H1 (cell line): ENCODE results near the gene NELL2. TPM values are rescaled to one million over a fixed set of nuclear protein-coding genes. Genes with fewer than 3 reads are reported as not detected.

Experiments
- CTCF ChIA-PET: fragments of 300-600 bp; sonication (Branson Sonifier 250); formaldehyde crosslinking; loops from one replicate; lab custom pipeline; 2021; ENCODE audit not compliant: partially characterized antibody; lab: Charles Lee
- POLR2A ChIA-PET: fragments of 300-600 bp; sonication (Branson Sonifier 250); formaldehyde crosslinking; loops from one replicate; lab custom pipeline; 2021; ENCODE audit warnings: inconsistent platforms; ENCODE audit not compliant: partially characterized antibody; lab: Charles Lee
- DNase-seq, 2 experiments: peaks; one replicate each; pipeline versions ENCODE4 v3.0.0 to v3.0.0-alpha.2; 2010 to 2022; ENCODE audit warnings: low spot score in 2 of 2, low read depth in 1 of 2, mixed read lengths in 1 of 2
- FAIRE-seq: peaks from 2 replicates; lab custom pipeline; 2011; peaks lifted over from hg19 to GRCh38; lab: Jason Lieb, UNC
- H2AFZ ChIP-seq: 2 replicates; pipeline ENCODE4 v1.8.1; 2012; ENCODE audit warnings: low read length, inconsistent platforms
- H2AK5ac ChIP-seq: 2 replicates; pipeline ENCODE4 v1.6.1; 2013; ENCODE audit warnings: low read depth, low read length
- H2BK120ac ChIP-seq: replicated peaks from 2 replicates; pipeline ENCODE3; 2013; ENCODE audit warnings: low read depth, low read length, inconsistent platforms
- H2BK12ac ChIP-seq: 2 replicates; pipeline ENCODE4 v1.6.1; 2013; ENCODE audit warnings: low read depth, low read length
- H2BK15ac ChIP-seq: 2 replicates; pipeline ENCODE4 v1.6.1; 2013; ENCODE audit warnings: low read length
- H2BK20ac ChIP-seq: 2 replicates; pipeline ENCODE4 v1.6.1; 2013; ENCODE audit warnings: low read length
- H2BK5ac ChIP-seq: 2 replicates; pipeline ENCODE4 v1.6.1; 2013; ENCODE audit warnings: low read depth, low read length
- H3K14ac ChIP-seq: 2 replicates; pipeline ENCODE4 v1.6.1; 2013; ENCODE audit warnings: inconsistent platforms; ENCODE audit not compliant: insufficient read length
- H3K18ac ChIP-seq: 2 replicates; pipeline ENCODE4 v1.6.1; 2013; ENCODE audit warnings: low read length; ENCODE audit errors: extremely low read depth
- H3K23ac ChIP-seq: 2 replicates; pipeline ENCODE4 v1.6.1; 2013; ENCODE audit warnings: inconsistent platforms; ENCODE audit not compliant: insufficient read length
- H3K23me2 ChIP-seq: 2 replicates; pipeline ENCODE4 v1.6.1; 2013; ENCODE audit warnings: low read depth, low read length
- H3K27ac ChIP-seq: 2 replicates; pipeline ENCODE4 v1.6.1; 2011; ENCODE audit warnings: low read depth, low read length, inconsistent platforms
- H3K27me3 ChIP-seq, 4 experiments: replicated peaks in 1 of 4; 1 replicate in 1 of 4; 2 replicates in 3 of 4; pipeline versions ENCODE4 v1.6.1 to v1.8.1; 2011 to 2013; ENCODE audit warnings: low read length in 3 of 4, mild to moderate bottlenecking in 3 of 4, inconsistent platforms in 2 of 4, mixed read lengths in 2 of 4, moderate library complexity in 1 of 4; ENCODE audit not compliant: control insufficient read depth in 3 of 4, insufficient read depth in 3 of 4; ENCODE audit errors: extremely low read depth in 1 of 4
- H3K36me3 ChIP-seq, 4 experiments: 2 replicates each; pipeline versions ENCODE4 v1.6.1 to v1.8.1; 2011 to 2013; ENCODE audit warnings: mild to moderate bottlenecking in 4 of 4, low read length in 3 of 4, moderate library complexity in 2 of 4, control low read depth in 1 of 4, inconsistent platforms in 1 of 4; ENCODE audit not compliant: insufficient read depth in 4 of 4, control insufficient read depth in 2 of 4
- H3K4ac ChIP-seq: replicated peaks from 2 replicates; pipeline ENCODE3; 2013; ENCODE audit warnings: low read length, low read depth, mixed read lengths, inconsistent platforms; ENCODE audit not compliant: insufficient read length
- H3K4me1 ChIP-seq, 4 experiments: replicated peaks in 1 of 4; 1 replicate in 1 of 4; 2 replicates in 3 of 4; pipeline versions ENCODE4 v1.6.1 to v1.8.1; 2011 to 2013; ENCODE audit warnings: low read length in 3 of 4, inconsistent platforms in 2 of 4, mixed read lengths in 1 of 4; ENCODE audit not compliant: insufficient read depth in 4 of 4, control insufficient read depth in 3 of 4
- H3K4me2 ChIP-seq, 2 experiments: 2 replicates each; pipeline versions ENCODE4 v1.6.1 to v1.8.1; 2011 to 2013; ENCODE audit warnings: low read depth in 2 of 2, low read length in 2 of 2, control low read depth in 1 of 2, inconsistent platforms in 1 of 2, mild to moderate bottlenecking in 1 of 2; ENCODE audit not compliant: insufficient read depth in 1 of 2
- H3K4me3 ChIP-seq, 4 experiments: fragments of 200-600, 300-600 bp in 1 of 4; sonication (generic), shearing (Covaris generic), sonication (Bioruptor Twin) in 1 of 4; 2 replicates each; pipeline versions ENCODE4 v1.5.1 to v1.8.1; 2011 to 2016; ENCODE audit warnings: low read length in 4 of 4, low read depth in 3 of 4, control low read depth in 2 of 4, inconsistent platforms in 2 of 4, mild to moderate bottlenecking in 2 of 4, mixed read lengths in 1 of 4, moderate library complexity in 1 of 4; ENCODE audit not compliant: insufficient read depth in 2 of 4; ENCODE audit errors: extremely low read depth in 1 of 4
- H3K56ac ChIP-seq: replicated peaks from 2 replicates; pipeline ENCODE3; 2013; ENCODE audit warnings: low read depth, mild to moderate bottlenecking, mixed read lengths, low read length, inconsistent platforms; ENCODE audit not compliant: insufficient read length
- H3K79me1 ChIP-seq: 2 replicates; pipeline ENCODE4 v1.6.1; 2013; ENCODE audit warnings: low read depth, low read length, control low read depth
- H3K79me2 ChIP-seq, 2 experiments: 2 replicates each; pipeline versions ENCODE4 v1.6.1 to v1.8.1; 2012 to 2013; ENCODE audit warnings: low read length in 2 of 2, mild to moderate bottlenecking in 2 of 2, inconsistent platforms in 1 of 2; ENCODE audit not compliant: insufficient read depth in 2 of 2, control insufficient read depth in 1 of 2
- H3K9ac ChIP-seq, 4 experiments: replicated peaks in 1 of 4; 1 replicate in 1 of 4; 2 replicates in 3 of 4; pipeline versions ENCODE4 v1.6.1 to v1.8.1; 2011 to 2013; ENCODE audit warnings: low read depth in 3 of 4, low read length in 3 of 4, control low read depth in 2 of 4, mild to moderate bottlenecking in 2 of 4, moderate library complexity in 2 of 4, inconsistent platforms in 1 of 4; ENCODE audit errors: extremely low read depth in 1 of 4
- H3K9me3 ChIP-seq, 2 experiments: 2 replicates each; pipeline versions ENCODE4 v1.6.1 to v1.8.1; 2012 to 2013; ENCODE audit warnings: mild to moderate bottlenecking in 2 of 2, moderate library complexity in 2 of 2, control low read depth in 1 of 2, inconsistent platforms in 1 of 2, low read depth in 1 of 2, low read length in 1 of 2, mixed read lengths in 1 of 2; ENCODE audit not compliant: insufficient read depth in 2 of 2
- H4K20me1 ChIP-seq, 2 experiments: replicated peaks in 1 of 2; 2 replicates each; pipeline versions ENCODE3 to v1.8.1; 2011 to 2013; ENCODE audit warnings: inconsistent platforms in 2 of 2, low read length in 2 of 2, mild to moderate bottlenecking in 1 of 2; ENCODE audit not compliant: insufficient read depth in 2 of 2, control insufficient read depth in 1 of 2
- H4K5ac ChIP-seq: 2 replicates; pipeline ENCODE4 v1.6.1; 2013; ENCODE audit warnings: low read length, low read depth, mixed read lengths, inconsistent platforms; ENCODE audit not compliant: insufficient read length
- H4K8ac ChIP-seq: 2 replicates; pipeline ENCODE4 v1.8.0; 2013; ENCODE audit warnings: mild to moderate bottlenecking, moderate library complexity, low read length, inconsistent platforms; ENCODE audit not compliant: insufficient read depth; ENCODE audit errors: extremely low read depth
- H4K91ac ChIP-seq: replicated peaks from 2 replicates; pipeline ENCODE3; 2013; ENCODE audit warnings: low read length, mixed read lengths, inconsistent platforms; ENCODE audit not compliant: insufficient read length
- BCL11A ChIP-seq, 2 experiments: IDR thresholded peaks; one replicate each; pipeline ENCODE4 v1.6.1; 2011; ENCODE audit warnings: low read depth in 2 of 2, low read length in 2 of 2, mild to moderate bottlenecking in 2 of 2
- CBX5 ChIP-seq: fragments of 300-800, 300-1000 bp; sonication (generic); IDR thresholded peaks from 2 replicates; pipeline ENCODE4 v1.7.1; 2016; ENCODE audit warnings: antibody characterized with exemption, low read length, low read depth
- CREB1 ChIP-seq: IDR thresholded peaks from 2 replicates; pipeline ENCODE4 v1.6.1; 2012; ENCODE audit warnings: inconsistent platforms
- HDAC6 ChIP-seq: IDR thresholded peaks from one replicate; pipeline ENCODE4 v1.7.1; 2012; ENCODE audit warnings: low read depth, mild to moderate bottlenecking, inconsistent platforms, low read length, moderate library complexity
- MAFK ChIP-seq: IDR thresholded peaks from 2 replicates; pipeline ENCODE4 v1.6.1; 2012; ENCODE audit warnings: low read depth, mild to moderate bottlenecking, improper control_type of control experiment, low read length
- POLR2AphosphoS5 ChIP-seq: IDR thresholded peaks from 2 replicates; pipeline ENCODE4 v1.6.1; 2011; ENCODE audit warnings: low read depth, low read length
- RFX5 ChIP-seq: IDR thresholded peaks from 2 replicates; pipeline ENCODE4 v1.6.1; 2011; ENCODE audit warnings: low read depth, low read length, improper control_type of control experiment, borderline replicate concordance
- WGBS, 2 experiments: shearing (Covaris generic) in 1 of 2; methylation state at CpG; one replicate each; pipeline versions ENCODE4 v1.1.6 to v1.1.7; 2013 to 2015; ENCODE audit warnings: low lambda C conversion rate in 2 of 2, mixed read lengths in 2 of 2, inconsistent platforms in 1 of 2, low coverage in 1 of 2, missing lambda C conversion rate in 1 of 2; ENCODE audit not compliant: insufficient replicate concordance in 2 of 2, insufficient coverage in 1 of 2, insufficient read length in 1 of 2; ENCODE audit errors: extremely low coverage in 1 of 2, missing lambda C conversion rate in 1 of 2; 5-methylcytosine and 5-hydroxymethylcytosine counted together
- polyA plus RNA-seq, 7 experiments: library from polyadenylated mRNA; depleted of rRNA in 3 of 7; stranded (reverse) in 5 of 7; unstranded in 2 of 7; fragments of >200 nt in 5 of 7; fragments of 200-250 nt in 2 of 7; gene quantifications; 1 replicate in 5 of 7; 2 replicates in 1 of 7; 4 replicates in 1 of 7; pipeline versions ENCODE4 v1.2.1 to v1.2.3, GENCODE V29; 2011 to 2013; ENCODE audit warnings: missing spikeins in 2 of 7, mixed read lengths in 2 of 7
- total RNA-seq: library from RNA; stranded (reverse); fragmentation: NEBNext Ultra II Directional; extraction: Animal tissue kit (Norgen Biotek cat#: 25700); gene quantifications from 2 replicates; pipeline ENCODE4 v1.2.1, GENCODE V29; 2021

NELL2 gene
- total and polyA plus RNA-seq, 2 of the 8 experiments (the other 6 are each of a cell fraction or from before 2014, with no cell fraction given), result 54.2 to 56.8 TPM

DNA sequence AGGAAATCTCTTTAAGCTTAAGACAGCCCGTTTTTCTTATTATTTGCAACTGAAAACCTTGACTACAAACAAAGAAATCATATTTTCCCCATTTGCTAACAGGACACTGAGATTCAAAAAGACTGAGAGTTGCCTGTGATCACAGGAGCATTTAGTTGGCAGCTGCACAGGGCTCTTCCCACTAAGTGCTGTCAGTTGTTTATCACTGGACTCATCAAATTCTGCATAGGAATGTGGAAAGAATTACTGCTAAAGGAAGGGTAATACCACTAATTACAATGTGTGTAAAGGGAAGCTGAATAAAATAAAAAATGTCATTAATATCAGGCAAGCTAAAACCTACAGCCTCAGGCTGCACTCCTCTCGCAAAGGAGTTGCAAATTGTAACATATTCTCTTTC lies 226.4 kb downstream of the NELL2 start:
- Histone ChIP-seq H4K20me1 (no peaks in the 10 kb centered on the region), H3K4me1 (peaks cover 0 to 16% (median 6%) of the 10 kb centered on the region in 4 experiments)

More for the DNA sequence above, 226.4 kb downstream of the NELL2 start:
- Histone ChIP-seq H3K4ac (no peak overlapping the region), H2BK12ac (no peak overlapping the region), H4K8ac (no peak overlapping the region), H3K56ac (no peak overlapping the region), H4K5ac (no peak overlapping the region), H3K27ac (no peak overlapping the region), H3K36me3 (no peaks in the 10 kb centered on the region), H3K23me2 (no peaks in the 10 kb centered on the region), H2BK120ac (no peak overlapping the region), H3K9me3 (no peaks in the 10 kb centered on the region), H3K18ac (no peak overlapping the region), H2BK5ac (no peak overlapping the region), H2BK15ac (no peak overlapping the region), H3K4me3 (no peak overlapping the region), H2AK5ac (no peak overlapping the region), H3K79me1 (no peaks in the 10 kb centered on the region), H3K27me3 (no peaks in the 10 kb centered on the region), H2BK20ac (no peak overlapping the region), H3K23ac (no peak overlapping the region), H3K14ac (no peak overlapping the region), H3K9ac (no peak overlapping the region), H4K91ac (no peak overlapping the region), H2AFZ (no peak overlapping the region), H3K4me2 (no peak overlapping the region), H3K79me2 (no peaks in the 10 kb centered on the region)
- WGBS, 2 experiments, result 83% methylated on average over 2 of the region's 2 CpGs; no CpG with 5 or more reads in 1 of the 2 experiments
- ChIA-PET CTCF (interaction anchor here (1.0 to 1.8 kb wide), 2 partner anchors 19 to 20 kb away, joined by 3 to 4 read pairs; no protein-coding TSS in a partner anchor), POLR2A (no interaction called here)
- no peak for DNase-seq
- TF ChIP-seq HDAC6, result no peak
- TF ChIP-seq POLR2AphosphoS5, result no peak
- no peak for TF ChIP-seq CBX5
- no peak for TF ChIP-seq RFX5
- TF ChIP-seq CREB1, result no peak
- TF ChIP-seq BCL11A (IDR thresholded peaks at IDR 0.05; ENCODE audit: low read depth in 2 of 2, low read length in 2 of 2), result no peak
- no peak for TF ChIP-seq MAFK
- no peak for FAIRE-seq
